Measurements from ENCODE around the gene KLHL42.
"Not testable (repeated sequence)": the region's sequence is repeated elsewhere in the genome, so short reads cannot be mapped to it uniquely, and the experiment has no call there.

Gene KLHL42

GRCh38 chr12:27818401-27818918 lies 38.4 kb downstream of the KLHL42 start:
- peak; percentile 45 for DNase-seq

DNA sequence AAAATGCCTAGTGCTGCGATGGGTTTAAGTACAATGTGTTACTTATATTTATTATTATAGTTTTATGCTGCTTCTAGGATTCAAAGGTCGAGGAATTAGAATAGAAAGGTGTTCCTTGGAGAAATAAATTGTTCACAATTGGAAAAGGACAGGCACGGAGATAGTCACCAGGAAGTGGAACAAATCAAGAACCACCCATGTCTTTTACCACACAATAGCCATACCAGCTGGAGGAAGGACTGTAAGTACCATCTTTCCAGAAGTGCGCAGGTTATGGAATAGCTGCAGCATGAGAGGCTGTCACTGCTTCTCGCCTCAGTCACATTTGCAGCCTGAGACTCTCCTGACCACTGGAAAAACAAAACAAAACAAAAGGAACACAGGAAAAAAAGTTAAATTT lies 40.5 kb downstream of the KLHL42 start:
- DNase-seq, result no peak

DNA sequence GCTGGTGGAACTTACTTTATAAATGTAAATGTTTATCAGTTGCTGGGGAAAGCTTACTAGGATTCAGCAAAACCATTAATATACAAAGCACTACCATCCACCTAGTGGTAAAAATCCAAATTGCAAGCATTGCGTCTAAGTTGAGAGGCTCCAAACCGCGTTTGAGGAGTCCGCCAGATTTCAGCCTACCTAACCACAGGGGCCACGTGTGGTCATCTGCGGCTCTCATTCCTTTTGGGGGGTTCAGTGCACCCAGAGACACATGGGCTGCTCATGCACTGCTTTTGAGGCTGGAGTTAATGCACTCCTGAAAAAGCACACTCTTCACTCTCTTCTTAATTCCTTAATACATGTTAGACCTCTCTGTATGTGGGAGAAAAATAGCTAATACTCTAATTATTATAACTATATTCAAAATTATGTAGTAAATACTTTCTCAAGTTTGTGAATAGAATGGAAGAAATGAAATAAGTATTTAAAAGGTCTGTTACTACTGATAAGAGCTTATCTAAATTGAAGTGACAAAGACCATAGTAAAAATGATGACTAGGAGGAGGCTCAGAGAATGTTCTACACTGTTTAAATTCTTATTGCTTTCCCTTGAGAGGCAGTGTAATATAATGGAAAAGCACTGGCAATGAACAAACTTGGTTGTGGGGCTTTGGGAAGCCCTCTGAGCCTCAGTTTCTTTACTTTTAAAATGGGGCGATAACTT lies 41.4 kb downstream of the KLHL42 start:
- DNase-seq, result peak; percentile 80

- DNase-seq, result no peak
Measured at GRCh38 chr12:27822076-27822712, 42.2 kb downstream of the KLHL42 start.

DNA sequence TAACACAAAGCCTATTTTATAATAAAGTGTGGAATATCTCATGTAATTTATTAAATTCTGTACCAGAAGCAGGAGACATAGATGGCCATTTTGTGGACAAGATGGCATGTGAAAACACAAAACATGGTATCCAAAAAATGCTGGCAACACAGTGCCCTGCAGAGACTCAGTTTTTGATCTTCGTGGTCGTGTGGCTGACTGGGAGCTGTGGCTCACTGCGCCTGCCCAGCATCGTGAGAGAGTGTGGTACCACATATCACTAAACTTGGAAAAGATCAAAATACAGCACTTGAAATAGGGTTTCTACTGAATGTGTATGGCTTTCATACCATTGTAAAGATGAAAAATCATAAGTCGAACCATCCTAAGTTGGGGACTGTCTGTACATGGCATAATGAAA lies 43.0 kb downstream of the KLHL42 start:
- DNase-seq, result no peak

DNA sequence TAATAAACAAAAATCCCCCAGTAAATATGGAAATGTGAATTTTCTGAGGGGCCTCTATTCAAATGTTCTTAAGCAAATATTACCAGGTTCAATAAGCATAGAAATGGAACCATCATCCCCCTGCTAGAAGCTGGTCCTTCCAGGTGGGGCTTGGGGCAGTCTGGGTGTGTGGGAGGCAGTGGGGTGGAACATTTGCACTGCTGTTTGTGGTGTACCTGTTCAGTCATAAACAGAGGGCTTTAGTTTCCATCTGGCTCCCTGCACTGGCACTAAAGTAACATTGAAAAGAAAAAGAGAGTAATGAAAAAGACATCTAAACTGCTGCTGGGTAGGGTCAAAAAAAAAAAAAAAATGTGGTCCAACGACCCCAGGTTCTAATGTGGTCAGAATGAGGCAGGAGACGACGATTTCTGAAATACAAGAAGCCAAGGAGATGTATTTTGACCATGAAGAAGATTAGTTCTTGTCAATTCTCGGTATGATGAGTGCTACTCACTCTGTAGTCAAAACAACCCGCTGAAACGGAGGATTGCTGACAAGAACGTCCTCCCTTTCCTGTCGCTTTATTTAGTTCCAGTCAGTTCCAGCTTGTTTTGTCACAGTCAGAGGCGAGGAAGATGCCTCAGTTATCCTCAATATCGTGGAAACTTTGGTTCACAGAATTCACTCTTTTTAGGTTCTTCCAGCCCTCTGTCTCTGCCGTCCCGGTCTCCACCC lies 44.3 kb downstream of the KLHL42 start:
- no peak for DNase-seq

- DNase-seq, result no peak
Measured at GRCh38 chr12:27826076-27826475, 46.0 kb downstream of the KLHL42 start.

GRCh38 chr12:27828196-27828595 lies 48.2 kb downstream of the KLHL42 start:
- DNase-seq, result no peak

DNA sequence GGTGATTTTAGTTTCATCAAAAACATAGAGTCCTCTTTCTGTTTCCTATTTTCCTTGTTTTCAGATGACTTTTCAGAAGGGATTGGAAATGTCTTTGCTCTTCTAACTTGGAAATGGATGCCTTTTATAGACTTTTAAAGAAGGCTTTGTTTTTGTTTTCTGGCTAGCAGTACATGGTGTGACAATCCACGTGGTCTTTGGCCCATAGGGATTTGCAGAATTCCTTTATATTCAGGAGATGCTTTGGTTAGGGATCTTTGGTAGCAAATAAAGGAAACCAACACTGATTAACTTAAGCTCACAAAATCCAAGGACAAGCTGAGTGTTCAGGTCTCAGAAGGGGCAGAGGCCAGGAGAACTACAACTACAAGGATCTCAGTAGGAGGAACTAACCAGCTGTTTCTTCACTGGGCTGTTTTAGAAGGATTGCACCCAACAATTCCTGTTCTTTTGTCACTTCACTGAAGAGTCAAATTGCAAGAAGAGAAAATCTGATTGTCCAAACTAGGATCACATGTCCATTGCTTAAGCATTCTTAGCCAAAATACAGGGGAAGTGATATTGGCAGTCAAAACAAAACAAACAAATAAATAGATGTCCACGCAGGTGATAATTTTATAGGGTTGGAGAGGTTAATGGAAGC lies 58.6 kb downstream of the KLHL42 start:
- DNase-seq, result no peak

GRCh38 chr12:27840229-27840999 lies 60.4 kb downstream of the KLHL42 start:
- no peak for DNase-seq

GRCh38 chr12:27841392-27841882 lies 61.4 kb downstream of the KLHL42 start:
- no peak for DNase-seq

DNA sequence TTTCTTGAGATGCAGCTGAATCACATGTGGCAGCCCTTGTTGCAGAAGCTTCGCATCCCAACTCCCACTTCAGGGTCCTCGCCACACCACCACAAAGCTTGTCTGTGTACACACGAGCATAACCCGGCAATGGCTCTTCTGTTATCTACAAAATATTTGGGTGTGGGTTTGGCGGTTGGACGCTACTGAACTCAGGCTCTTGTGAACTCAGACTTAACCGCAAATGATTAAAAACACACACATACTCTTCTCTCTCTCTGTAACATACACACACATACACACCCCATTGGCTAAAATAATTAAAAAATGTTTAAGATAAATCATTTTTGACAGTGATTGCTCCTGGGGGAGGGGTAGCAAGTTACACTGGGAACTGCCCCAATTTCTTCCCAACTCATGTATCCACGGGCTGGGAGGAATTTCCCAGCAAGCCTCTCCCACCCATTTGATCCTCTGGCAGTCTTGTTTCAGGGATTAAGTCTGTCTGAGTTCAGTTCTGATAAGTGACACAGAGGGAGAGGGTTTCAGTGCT lies 63.7 kb downstream of the KLHL42 start:
- no peak for DNase-seq

DNA sequence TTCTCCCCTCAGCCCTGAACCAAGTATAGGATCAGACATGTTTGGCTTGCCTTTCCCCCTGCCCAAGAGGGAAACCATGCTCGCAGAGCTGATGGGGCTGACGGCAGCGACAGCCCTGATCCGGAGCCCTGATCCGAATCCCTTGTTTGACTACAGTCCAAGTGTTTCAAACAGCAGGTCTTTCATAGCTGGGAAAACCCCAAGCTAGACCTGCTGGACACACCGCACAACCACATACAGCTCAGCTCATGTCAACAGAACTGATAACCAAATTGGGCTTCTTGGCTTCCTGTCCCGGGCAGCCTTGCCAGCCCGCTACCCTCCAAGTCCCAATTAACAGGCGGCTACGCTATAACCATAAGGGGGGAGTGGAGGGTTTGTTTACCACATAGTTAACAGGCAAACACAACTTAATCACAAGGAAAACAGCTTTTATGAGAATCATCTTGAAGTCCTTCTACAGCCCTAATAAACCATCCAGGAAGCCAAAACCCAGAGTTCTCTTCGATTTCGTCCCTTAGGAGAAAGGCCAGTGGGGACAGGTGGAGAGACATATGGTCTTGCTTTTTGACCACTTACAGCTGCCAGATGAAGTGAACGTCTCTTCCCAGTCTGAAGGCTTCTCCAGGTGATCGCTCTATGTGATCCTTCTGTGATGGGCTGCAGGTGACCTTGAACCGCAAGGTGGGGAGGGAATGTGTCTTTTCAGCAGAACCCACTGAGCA lies 64.5 kb downstream of the KLHL42 start:
- DNase-seq, result peak; percentile 4

DNA sequence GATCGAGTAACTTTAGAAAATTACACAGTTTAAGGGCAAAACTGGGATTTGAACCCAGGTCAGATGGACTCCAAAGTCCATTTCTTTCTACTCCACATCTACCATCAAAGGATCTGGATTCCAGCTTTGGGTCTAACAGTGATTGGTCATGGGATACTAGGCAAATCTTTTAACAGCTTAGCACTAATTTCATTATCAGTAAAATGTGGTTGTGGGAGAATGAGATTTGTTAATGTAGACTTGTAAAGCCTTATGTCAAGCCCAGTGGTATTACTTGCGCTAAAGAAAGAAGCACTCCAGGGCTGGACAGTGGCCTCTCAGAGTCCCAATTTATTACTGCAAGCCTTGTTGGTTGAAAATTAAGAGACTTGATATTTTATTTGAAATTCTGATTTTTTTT lies 65.2 kb downstream of the KLHL42 start:
- no peak for DNase-seq

- not testable (repeated sequence) for DNase-seq
Measured at GRCh38 chr12:27845706-27846105, 65.7 kb downstream of the KLHL42 start.

DNA sequence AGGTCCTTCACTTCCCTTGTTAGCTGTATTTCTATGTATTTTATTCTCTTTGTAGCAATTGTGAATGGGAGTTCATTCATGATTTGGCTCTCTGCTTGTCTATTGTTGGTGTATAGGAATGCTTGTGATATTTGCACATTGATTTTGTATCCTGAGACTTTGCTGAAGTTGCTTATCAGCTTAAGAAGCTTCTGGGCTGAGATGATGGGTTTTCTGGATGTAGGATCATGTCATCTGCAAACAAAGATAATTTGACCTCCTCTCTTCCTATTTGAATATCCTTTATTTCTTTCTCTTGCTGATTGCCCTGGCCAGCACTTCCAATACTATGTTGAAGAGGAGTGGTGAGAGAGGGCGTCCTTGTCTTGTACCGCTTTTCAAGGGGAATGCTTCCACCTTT lies 67.3 kb downstream of the KLHL42 start:
- not testable (repeated sequence) for DNase-seq

- DNase-seq, result no peak
Measured at GRCh38 chr12:27851311-27851710, 71.3 kb downstream of the KLHL42 start.

DNA sequence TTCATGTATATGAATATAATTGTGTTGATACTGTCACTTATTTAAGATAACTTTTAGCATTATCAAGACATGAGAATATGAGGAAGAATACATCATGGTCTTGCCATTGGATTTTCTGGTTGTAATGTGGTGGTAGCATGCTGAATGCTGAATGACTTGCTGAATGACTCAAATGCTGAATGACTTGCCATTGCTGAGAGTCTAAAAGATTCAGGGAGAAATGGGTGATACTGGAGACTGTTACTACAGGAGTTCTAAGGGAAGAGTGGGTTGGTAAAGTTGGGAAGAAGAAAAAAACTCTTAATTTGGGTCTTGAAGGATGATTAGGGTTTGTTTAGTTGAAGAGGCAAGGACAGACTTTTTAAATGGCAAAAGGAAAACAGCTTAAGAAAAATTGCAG lies 72.1 kb downstream of the KLHL42 start:
- no peak for DNase-seq

Data from NCI-H774 (cell line).